GM18861 (cell line): Measurements from ENCODE around the gene HAX1.
"Not testable (repeated sequence)": the region's sequence is repeated elsewhere in the genome, so short reads cannot be mapped to it uniquely, and the experiment has no call there.

ENCODE experiments used
- ATAC-seq: cut with Tn5 transposase; IDR thresholded peaks from one replicate; pipeline ENCODE4 v1.9.1; 2021; ENCODE audit not compliant: unreplicated experiment

Gene HAX1

DNA sequence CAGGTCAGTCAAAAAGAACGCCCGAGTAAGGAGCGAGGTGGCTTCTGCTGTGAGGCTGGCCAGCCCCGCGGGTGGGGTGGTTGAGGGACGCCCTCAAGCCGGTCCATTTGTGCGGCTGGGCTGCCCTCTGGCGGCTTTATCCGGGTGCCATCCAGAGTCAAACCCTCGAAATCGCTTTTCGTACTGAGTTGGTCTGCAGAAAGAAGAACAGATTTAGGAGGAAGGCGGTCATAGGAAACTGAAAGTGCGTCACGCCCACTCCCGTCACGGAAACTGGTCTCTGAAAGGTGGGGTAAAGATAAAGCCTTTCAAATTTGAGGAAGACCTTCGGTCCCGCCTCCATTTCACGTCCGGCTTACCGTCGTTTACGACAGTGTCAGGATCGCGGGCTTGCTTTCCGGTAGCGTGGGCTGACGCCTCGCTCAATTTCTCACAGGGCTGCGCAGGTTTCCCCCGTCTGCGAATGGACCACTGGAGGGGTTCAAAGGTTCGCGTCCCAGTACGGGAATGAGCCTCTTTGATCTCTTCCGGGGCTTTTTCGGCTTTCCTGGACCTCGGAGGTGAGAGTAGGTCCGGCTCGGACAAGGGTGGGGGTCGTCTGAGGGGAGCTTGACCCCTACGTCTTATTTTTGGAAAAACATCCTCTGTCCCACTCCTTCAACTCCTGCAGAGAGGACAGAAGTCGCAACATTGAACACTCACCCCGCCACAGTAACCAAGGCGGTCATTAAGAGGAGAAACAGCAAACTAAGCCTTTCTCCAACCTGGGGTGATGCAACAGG lies at the start of gene HAX1:
Gene HAX1, plus strand, starts transcription at position 413 of the 782 bp plus-strand sequence. Its CDS starts 95 bp downstream, at position 508.
- ATAC-seq = peak; percentile 77

DNA sequence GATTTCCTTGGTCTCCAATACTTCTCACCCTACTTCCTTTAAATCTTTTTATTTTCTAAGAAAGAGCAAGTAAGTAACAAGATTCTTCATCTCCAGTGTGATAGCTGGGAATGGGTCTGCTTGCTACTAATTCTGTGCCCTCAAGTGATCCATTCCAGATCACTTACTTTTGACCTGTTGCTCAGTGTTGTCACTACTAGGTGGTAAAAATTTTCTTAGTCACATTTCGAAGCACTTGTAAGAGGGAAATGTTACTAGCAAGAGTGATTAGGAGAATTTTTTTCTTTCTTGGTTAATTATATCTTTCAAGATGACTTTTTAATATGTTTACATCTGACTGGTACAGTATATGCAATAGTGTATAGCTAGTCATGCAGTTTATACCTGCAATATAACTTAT lies 49.5 kb upstream of the HAX1 start:
- no peak for ATAC-seq

DNA sequence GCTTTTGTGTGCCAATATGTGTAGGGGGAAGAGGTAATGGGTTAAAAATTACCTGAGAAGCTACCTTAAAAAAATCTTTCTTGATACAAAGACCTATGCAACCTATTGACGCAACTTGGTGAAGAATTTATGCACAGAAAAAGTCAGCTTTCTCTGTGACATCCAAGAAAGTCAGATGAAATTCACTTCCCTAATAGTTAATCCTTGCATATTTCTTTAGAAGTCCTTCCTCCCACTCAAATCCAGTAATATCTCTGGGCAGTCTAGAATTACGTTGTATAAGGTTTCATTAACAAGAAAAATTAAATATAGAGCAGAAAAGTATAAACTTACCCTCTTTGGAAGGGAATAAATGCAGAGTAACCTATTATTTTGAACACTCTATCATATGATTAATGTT lies 48.8 kb upstream of the HAX1 start:
- no peak for ATAC-seq

DNA sequence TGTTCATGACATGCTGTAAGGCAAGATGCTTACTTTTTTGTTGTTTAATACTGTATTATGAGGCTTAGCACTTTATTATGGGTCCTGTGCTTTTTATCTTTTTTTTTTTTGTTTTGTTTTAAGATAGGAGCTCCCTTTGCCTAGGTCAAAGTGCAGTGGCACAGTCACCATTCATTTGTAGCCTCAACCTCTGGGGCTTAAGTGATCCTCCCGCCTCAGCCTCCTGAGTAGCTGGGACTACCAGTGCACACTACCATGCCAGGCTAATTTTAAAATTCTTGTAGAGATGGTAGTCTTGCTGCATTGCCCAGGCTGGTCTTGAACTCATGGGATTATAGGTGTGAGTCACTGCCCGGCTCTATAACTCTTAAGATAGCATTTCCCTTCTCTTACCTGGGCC lies 47.1 kb upstream of the HAX1 start:
- no peak for ATAC-seq

DNA sequence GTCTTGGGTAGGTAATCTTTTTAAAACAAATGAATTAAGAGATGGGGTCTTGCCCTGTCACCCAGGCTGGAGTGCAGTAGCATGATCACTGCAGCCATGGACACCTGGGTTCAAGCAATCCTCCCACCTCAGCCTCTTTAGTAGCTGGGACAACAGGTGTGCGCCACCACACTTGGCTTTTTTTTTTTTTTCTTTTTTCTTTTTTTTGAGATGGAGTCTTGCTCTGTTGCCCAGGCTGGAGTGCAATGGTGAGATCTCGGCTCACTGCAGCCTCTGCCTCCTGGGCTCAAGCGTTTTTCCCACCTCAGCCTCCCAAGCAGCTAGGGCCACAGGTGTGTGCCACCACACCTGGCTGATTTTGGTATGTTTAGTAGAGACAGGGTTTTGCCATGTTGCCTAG lies 41.3 kb upstream of the HAX1 start:
- not testable (repeated sequence) for ATAC-seq

DNA sequence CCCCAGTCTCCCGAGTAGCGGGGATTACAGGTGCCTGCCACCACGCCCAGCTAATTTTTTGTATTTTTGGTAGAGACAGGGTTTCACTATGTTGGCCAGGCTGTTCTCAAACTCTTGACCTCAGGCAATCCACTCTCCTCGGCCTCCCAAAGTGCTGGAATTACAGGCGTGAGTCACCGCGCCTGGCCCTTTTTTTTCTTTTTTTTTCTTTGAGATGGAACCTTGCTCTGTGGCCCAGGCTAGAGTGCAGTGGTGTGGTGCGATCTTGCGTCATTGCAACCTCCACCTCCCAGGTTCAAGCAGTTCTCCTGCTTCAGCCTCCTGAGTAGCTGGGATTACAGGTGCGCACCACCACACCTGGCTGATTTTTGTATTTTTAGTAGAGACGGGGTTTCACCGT lies 39.3 kb upstream of the HAX1 start:
- ATAC-seq = not testable (repeated sequence)

DNA sequence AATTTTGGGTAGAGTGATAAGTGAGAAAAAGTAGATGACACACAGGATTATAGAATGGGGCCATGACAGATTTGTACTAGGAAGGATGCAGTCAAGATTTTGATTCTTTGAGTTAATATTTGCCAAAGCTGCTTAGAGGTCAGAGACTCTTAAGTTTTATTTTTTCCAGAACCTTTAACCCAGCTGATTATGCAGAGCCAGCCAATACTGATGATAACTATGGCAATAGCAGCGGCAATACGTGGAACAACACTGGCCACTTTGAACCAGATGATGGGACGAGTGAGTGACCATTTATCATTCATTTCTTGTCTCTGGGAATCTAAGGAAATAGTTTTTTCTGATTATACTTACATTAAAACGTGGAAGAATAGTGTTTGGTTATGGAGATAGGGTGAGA lies 35.6 kb upstream of the HAX1 start:
- ATAC-seq = no peak

DNA sequence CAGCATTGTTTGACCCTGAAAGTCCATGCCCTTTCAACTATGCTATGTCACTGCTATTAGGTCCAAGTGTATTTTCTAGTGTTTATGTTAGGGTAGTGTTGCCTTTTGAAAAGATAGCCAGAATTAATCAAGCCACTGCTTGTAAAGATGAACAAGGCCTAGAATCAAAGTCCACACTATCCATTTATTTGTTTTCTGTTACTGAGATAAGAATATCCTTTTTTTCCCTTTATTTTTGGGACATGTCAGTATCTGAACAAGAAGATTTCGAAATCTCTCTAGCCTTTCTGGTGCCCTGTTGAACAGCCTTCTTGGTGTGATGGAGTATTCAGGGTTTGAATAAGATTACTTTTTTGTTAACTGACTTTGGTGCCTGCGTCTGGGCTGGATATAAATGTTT lies 35.0 kb upstream of the HAX1 start:
- ATAC-seq = no peak

DNA sequence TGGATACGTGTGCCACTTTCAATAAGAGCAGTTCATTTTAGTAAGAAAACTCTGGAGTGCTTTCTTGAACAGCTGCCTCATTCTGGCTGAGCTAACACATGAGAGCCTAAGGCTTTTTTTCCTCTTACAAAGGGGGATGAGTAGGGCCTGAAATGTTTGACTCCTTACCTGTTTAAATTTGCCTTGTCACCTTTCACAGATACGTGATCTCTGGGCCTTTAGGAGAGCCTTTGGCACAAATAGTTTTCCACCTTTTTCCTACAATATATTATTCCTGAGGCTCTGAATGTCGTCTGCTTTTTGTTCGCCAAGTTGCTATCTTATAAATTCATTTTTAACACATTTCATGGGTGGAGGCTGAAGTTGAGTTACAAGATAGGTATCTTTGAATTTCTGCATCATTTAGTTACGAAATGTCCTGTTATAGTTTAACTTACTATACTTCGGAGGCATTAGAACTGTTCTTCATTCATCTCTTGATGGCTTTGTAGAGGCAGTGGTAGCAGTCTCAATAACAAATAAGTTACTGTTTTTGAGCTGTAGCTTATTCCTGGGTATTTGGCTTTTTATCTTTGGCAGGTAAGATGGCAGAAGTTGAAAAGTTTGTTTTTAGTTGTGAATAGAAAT lies 34.4 kb upstream of the HAX1 start:
- ATAC-seq = no peak

DNA sequence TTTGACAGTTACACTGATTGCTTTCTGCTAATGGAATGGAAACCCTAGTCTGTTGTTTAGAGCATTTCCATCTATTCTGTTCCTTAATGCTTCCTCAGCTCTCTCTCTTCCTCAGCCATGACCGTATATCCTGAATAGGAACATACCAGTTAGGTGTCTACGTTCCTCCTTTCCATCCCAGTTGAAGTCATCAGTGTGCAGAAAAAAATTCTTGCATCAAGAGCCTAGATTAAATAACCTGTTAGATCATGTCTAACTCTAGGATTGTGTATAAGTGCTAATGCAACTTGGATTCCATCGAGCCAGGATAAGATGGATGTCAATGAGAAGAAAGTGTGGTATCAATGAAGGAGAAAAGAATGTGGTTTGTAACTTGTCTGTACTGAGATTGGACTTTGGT lies 32.9 kb upstream of the HAX1 start:
- ATAC-seq = no peak

DNA sequence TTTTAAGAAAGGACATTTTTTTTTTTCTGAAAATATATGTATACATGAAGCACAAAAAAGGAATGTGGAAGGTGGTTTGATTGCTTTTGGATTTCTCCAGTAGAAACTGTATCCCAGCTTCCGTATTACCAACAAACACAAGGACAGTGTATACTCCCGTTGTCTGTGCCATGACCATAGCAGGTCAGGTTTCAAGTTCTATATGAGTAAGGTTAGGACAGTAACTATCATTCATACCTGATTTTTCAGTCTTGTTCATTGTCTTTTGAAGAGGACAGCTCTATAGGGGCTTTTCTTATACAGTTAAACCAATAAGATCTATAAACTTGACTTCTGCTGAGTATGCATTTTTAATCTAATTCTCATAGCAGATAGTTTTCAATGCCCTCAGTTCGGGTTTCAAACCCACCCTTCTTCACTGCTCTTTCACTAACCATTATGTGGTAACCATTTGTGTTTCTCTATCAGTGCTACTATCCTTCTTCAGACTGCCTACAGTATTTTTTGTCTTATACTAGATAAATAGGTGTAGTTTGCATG lies 32.1 kb upstream of the HAX1 start:
- ATAC-seq = no peak

DNA sequence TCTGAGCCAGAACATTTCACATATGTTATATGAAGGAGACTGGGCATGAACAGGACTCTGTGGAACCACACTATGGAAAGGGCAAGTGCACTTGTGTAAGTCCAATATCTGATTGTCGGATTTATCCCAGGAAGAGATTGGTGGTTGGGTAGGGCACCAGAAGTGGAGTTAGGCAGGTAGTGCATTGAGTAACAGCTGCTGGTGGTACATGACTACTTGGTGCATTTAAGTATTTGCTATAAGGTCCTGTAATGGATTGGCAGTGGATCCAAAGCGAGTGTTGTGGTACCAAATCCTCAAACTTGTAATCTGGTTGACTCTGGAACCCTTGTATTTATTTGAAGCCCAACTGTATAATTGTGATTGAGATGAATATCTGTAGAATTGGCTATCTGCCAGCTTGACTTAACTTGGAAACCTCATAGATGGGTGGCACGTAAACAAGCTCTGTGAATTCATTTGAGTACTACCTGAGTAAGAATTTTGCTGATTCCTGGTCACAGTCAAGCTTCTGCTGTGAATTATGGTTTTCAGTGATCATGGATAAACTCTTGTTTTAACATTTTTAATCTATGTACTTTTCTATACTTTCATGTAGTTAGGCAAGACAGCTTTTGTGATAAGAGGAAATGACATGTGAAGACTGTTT lies 30.6 kb upstream of the HAX1 start:
- no peak for ATAC-seq

DNA sequence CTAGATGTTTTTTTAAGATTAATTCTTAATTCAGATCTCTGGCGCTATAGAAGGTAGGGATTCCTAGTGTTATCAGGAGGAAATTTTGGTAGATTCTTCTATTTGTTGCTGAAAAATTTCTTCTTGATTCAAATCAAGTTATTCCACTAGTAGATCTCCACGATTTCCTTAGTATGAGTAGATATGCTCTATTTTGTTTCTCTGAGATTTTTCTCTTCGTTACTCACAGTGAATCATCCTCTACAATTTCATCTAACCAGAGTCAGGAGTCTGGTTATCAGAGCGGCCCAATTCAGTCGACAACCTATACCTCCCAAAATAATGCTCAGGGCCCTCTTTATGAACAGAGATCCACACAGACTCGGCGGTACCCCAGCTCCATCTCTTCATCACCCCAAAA lies 18.8 kb upstream of the HAX1 start:
- ATAC-seq = no peak

DNA sequence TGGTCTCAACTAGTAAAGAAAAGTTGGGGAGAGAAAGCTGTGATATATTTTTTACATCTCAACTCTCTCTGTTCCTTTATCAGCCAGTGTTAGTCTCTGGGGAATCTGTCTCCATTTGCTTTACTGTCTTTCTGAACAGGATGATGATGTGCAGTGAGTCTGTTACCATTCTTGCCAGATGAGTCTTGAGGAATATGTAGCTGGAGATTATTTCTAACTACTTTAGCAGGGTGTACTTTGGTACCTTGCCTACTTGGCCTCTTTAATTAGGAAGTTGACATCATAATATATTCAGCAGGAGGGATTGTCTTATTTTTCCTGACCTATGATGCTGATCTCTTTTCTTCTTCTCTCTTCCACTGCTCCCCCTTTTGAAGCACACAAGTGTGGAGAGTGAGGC lies 15.7 kb upstream of the HAX1 start:
- no peak for ATAC-seq

DNA sequence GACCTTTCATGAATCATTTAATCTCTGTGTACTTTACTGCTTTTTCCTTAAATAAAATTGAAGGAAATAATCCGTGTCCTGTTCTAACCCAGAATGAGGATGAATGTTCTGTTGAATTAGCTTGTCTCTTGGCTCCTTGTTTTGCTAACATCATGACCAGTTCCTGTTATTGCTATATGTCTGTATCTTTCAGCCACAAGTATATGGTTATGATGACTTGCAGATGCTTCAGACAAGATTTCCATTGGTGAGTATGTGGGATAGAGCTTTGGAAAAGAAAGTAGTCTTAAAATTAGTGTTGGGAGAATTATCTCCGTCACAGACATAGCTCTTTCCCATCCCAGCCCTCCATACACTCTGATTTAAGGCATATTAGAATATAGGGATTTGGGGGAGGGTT lies 13.6 kb upstream of the HAX1 start:
- no peak for ATAC-seq

DNA sequence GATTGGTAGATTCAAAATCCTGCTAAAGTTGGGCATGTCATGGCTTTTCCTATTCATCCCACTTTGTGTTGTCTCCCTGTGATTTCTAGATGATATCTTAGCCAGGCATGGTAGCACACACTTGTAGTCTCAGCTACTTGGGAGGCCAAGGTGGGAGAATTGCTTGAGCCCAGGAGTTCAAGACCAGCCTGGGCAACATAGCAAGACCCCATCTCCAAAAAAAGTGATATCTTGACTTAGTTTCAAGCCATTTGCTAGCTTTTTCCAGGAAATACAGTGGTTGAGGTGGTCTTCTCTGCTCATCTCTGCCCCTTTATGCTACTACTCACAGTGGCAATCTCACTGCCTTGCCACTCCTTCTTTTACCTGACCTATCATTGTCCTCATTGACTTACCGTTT lies 12.3 kb upstream of the HAX1 start:
- ATAC-seq = no peak

DNA sequence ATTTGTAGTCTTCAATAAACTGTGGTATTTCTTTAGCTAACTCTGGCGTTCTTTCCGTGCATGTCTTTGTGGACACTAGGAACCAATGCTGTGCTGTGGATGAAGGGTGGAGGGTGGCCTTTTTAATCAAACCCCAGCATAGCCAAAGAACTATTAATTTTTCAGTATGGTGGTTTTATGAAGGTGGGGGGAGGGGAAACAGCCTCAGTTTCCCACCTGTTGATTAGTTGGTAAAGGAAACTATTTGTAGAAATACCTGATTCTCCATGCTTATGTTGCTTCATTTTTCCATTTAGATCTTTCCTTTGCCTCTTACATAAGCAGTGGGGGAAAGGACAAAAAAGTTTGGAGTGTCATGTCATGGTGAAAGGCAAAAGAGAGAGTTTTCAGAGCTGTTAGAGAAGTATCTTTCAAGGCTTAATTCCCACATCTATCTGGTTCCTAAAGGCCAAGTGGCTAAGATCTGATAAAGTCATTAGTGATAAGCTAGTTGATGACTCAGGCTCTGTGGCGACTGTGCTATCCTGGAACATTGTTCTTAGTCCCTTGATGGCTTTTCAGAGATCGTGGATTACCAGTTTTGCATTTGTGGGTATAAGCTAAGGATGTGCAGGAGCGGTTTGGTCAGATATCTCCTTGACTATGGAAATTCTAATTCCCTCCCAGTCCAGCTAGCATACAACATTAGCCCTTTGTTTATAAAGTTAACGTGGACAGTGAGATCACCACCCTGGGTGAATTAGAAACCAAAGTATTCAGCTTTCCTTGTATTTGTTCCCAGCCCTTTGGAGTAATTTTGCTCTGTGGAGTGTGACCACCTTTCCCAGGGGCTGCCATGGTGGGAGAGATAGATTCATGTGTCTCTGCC lies 8.7 kb upstream of the HAX1 start:
- no peak for ATAC-seq

DNA sequence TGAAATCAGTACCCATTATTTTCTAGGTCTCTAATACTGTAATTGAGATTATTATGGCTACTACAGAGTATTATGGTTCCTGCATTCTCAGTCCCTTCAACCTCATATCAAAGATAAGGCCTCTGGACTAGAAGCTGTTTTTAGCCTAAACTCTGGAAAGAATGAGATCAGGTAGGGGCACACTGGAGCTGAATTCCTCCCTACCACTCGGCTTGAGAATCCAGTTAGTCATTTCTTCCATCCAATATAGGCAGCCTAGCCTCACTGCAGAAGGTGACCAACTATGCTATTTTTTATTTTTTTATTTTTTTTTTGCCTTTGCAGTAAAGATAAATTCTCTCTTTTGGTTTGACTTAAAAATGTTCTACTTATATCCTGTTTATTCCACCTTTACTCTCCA lies 8.0 kb upstream of the HAX1 start:
- no peak for ATAC-seq

DNA sequence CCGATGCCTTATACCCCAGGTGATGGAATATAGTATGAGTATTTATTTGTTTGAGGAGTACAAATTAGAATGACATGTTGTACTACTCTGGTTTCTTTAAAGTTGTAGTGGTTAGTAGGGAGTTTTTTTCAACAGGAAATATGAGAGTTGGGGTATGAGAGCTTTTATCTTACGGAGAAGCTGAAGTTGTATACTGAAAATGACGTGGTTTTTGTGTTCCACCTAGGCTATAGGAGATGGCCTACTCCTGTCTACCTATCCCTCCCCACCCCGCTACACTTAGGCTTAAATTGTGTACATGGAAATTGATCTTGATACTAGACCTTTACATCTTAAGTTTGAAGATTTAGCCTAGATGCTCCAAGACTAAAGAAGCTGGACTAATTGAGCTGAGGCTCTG lies 6.8 kb upstream of the HAX1 start:
- ATAC-seq = no peak

DNA sequence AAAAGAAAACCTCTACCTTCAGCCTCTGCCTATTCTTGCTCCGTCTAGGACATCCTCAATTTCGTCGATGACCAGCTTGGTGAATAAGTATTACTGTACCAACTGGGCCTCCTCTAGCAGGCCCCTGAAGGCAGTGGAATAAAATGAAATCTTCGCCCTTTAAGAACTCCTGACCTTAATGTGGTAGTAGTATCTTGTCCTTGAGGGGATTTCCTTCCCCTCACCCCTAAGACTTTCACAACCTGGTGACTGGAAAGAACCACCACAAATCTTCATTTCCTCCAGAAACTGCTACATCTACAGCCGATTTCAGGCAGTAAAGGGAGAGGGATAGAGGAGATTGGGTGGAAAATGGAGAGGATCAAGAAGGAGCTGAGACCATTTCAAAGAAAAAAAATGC lies 1.6 kb upstream of the HAX1 start:
- no peak for ATAC-seq

DNA sequence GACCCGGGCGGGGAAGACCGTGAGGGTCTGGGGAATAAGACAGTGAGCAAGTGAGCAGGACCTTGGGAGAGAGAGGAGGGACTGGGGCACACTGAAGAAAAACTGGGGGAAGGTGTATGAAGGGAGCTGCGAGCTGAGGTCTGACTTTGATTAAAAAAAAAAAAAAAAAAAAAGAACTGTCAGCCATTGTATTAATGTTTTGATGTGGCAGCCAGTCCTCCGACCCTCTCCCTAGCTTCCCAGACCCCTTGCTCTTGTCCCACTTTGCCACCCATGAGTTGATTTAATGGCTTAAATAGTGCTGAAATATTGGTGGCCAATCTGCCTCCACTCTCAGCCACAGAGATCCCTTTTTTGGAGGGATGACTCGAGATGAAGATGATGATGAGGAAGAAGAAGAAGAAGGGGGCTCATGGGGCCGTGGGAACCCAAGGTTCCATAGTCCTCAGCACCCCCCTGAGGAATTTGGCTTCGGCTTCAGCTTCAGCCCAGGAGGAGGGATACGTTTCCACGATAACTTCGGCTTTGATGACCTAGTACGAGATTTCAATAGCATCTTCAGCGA lies 652 bp downstream of the HAX1 start:
- no peak for ATAC-seq
